Measurements from ENCODE around the gene CARHSP1. TPM values are rescaled to one million over a fixed set of nuclear protein-coding genes. Genes with fewer than 3 reads are reported as not detected.

CARHSP1 gene
- polyA plus RNA-seq, 3 donors = 32.0 to 60.3 (median 52.0) TPM

DNA sequence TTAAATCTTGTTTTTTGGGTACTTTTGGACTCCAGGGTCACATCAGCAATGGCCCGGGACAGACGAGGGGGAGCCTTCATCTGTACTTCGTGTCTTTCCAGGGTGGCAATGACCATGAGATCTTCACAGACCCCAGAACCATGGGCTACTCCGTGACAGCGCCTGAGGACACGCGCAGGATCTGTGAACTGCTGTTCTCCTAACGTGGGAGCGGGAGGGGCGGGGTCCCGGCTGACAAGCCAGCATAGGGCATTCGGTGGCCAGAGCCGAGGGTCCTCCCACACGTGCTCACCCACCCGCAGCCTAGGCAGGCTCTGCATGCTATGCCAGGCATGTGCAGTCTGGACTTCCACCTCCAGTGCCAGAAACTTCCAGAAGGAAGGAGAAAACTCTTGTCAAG, 21.2 kb downstream of the CARHSP1 start:
- H3K79me2 ChIP-seq (ENCODE audit: insufficient read depth, low read length) = peaks cover 15% of the 10 kb centered on the region
- Mint-ChIP-seq H3K36me3 (peaks cover 77 to 79% of the 10 kb centered on the region in 2 donors), H3K27ac (peak overlapping the region in 1 of 7 donors; percentile 41), H3K9me3 (peaks cover 0 to 3% (median 0%) of the 10 kb centered on the region in 7 donors), H3K4me1 (peaks cover 49% of the 10 kb centered on the region), H3K27me3 (ENCODE audit: low read depth in 3 of 3) (peaks cover 4 to 11% (median 7%) of the 10 kb centered on the region in 3 donors), H3K4me3 (no peak overlapping the region)
- DNase-seq = no peak
- no peaks in the 10 kb centered on the region for H3K9me3 ChIP-seq (replicated peaks in 1 of 2; ENCODE audit: control insufficient read depth in 1 of 2, insufficient read depth in 1 of 2, low read length in 2 of 2)
- intact Hi-C loops (cut with micrococcal nuclease) = no loop called here
- H3K9ac ChIP-seq (ENCODE audit: insufficient read depth, low read length, poor library complexity, severe bottlenecking) = no peak overlapping the region
- no peak overlapping the region for H3K27ac ChIP-seq (ENCODE audit: low read depth in 1 of 2, low read length in 2 of 2)
- H3K36me3 ChIP-seq (replicated peaks in 1 of 2; ENCODE audit: control insufficient read depth in 1 of 2, insufficient read depth in 2 of 2, low read length in 2 of 2) = peaks cover 16 to 49% of the 10 kb centered on the region in 2 donors
- H3K4me2 ChIP-seq (replicated peaks; ENCODE audit: extremely low read depth, low read length, poor library complexity, severe bottlenecking) = no peak overlapping the region
- H3K27me3 ChIP-seq (ENCODE audit: control insufficient read depth in 2 of 2, insufficient read depth in 2 of 2, low read length in 2 of 2) = no peaks in the 10 kb centered on the region
- TF ChIP-seq, protein P1, sequence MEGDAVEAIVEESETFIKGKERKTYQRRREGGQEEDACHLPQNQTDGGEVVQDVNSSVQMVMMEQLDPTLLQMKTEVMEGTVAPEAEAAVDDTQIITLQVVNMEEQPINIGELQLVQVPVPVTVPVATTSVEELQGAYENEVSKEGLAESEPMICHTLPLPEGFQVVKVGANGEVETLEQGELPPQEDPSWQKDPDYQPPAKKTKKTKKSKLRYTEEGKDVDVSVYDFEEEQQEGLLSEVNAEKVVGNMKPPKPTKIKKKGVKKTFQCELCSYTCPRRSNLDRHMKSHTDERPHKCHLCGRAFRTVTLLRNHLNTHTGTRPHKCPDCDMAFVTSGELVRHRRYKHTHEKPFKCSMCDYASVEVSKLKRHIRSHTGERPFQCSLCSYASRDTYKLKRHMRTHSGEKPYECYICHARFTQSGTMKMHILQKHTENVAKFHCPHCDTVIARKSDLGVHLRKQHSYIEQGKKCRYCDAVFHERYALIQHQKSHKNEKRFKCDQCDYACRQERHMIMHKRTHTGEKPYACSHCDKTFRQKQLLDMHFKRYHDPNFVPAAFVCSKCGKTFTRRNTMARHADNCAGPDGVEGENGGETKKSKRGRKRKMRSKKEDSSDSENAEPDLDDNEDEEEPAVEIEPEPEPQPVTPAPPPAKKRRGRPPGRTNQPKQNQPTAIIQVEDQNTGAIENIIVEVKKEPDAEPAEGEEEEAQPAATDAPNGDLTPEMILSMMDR (IDR thresholded peaks at IDR 0.05) = no peak
- peaks cover 49% of the 10 kb centered on the region for H4K20me1 ChIP-seq (ENCODE audit: insufficient read depth, low read length)
- H3K4me1 ChIP-seq (ENCODE audit: control insufficient read depth in 1 of 2, insufficient read depth in 2 of 2, low read length in 2 of 2) = peaks cover 21 to 32% of the 10 kb centered on the region in 2 donors
- 97% methylated on average over 12 of the region's 15 CpGs for WGBS (ENCODE audit: insufficient coverage)
- H2AFZ ChIP-seq (ENCODE audit: insufficient read depth, low read depth, low read length, poor library complexity, severe bottlenecking) = no peak overlapping the region
- no peak overlapping the region for H3K4me3 ChIP-seq (replicated peaks in 1 of 3; ENCODE audit: low read depth in 2 of 3, low read length in 3 of 3)

DNA sequence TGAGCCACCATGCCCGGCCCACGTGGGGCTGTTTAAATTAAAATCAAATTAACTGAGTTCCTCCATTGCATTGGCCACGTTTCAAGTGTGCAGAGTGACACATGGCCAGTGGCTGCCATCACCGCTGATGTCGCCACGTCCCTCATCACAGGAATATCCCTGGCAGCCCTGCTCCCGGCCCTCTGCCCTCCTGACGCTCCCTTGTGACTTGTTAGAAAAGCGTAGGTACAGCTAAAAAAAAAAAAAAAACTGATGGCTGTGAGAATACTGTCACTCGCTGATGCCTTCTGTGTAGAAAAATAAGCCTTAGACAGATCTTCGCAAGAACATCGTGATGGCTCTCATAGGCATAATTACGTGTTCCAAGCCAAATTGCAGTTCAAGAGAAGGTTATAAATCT, 21.7 kb downstream of the CARHSP1 start:
- Mint-ChIP-seq H3K27me3 (ENCODE audit: low read depth in 3 of 3) (peaks cover 4 to 11% (median 7%) of the 10 kb centered on the region in 3 donors), H3K4me1 (peaks cover 53% of the 10 kb centered on the region), H3K4me3 (no peak overlapping the region), H3K9me3 (peaks cover 0 to 3% (median 0%) of the 10 kb centered on the region in 7 donors), H3K36me3 (peaks cover 77 to 78% of the 10 kb centered on the region in 2 donors), H3K27ac (no peak overlapping the region)
- Histone ChIP-seq H3K9me3 (replicated peaks in 1 of 2; ENCODE audit: control insufficient read depth in 1 of 2, insufficient read depth in 1 of 2, low read length in 2 of 2) (no peaks in the 10 kb centered on the region), H3K4me1 (ENCODE audit: control insufficient read depth in 1 of 2, insufficient read depth in 2 of 2, low read length in 2 of 2) (peaks cover 25 to 37% of the 10 kb centered on the region in 2 donors), H3K36me3 (replicated peaks in 1 of 2; ENCODE audit: control insufficient read depth in 1 of 2, insufficient read depth in 2 of 2, low read length in 2 of 2) (peaks cover 13 to 44% of the 10 kb centered on the region in 2 donors), H3K27me3 (ENCODE audit: control insufficient read depth in 2 of 2, insufficient read depth in 2 of 2, low read length in 2 of 2) (no peaks in the 10 kb centered on the region), H3K27ac (ENCODE audit: low read depth in 1 of 2, low read length in 2 of 2) (no peak overlapping the region), H3K9ac (ENCODE audit: insufficient read depth, low read length, poor library complexity, severe bottlenecking) (no peak overlapping the region), H3K4me2 (replicated peaks; ENCODE audit: extremely low read depth, low read length, poor library complexity, severe bottlenecking) (no peak overlapping the region), H3K4me3 (replicated peaks in 1 of 3; ENCODE audit: low read depth in 2 of 3, low read length in 3 of 3) (no peak overlapping the region), H2AFZ (ENCODE audit: insufficient read depth, low read depth, low read length, poor library complexity, severe bottlenecking) (no peak overlapping the region), H4K20me1 (ENCODE audit: insufficient read depth, low read length) (peaks cover 49% of the 10 kb centered on the region), H3K79me2 (ENCODE audit: insufficient read depth, low read length) (peaks cover 15% of the 10 kb centered on the region)
- no peak for DNase-seq
- TF ChIP-seq, protein P1 (IDR thresholded peaks at IDR 0.05) = no peak
- 92% methylated on average over 7 of the region's 13 CpGs for WGBS (ENCODE audit: insufficient coverage)
- intact Hi-C loops (cut with micrococcal nuclease) = no loop called here
